ENCODE results near the gene DUSP1.

DNA sequence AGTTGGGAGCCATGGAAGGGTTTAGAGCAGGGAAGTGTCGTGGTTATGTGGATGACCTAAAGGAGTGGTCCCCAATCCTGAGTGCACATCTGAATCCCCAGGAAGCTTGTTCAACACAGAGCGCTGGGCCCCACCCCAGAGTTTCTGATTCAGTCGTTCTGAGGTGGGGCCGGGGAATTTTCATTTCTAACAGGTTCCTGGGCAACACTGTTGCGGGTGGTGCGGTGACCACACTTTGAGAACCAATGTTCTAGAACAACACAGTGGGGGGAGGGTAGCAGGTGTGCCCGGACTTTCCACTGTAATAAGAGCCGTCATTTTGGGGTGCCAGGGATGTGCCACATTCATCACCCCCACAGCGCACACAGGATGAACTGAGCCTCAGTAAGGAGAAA lies 39.3 kb downstream of the DUSP1 start:
- TF ChIP-seq KDM5A (IDR thresholded peaks at IDR 0.05; ENCODE audit: borderline replicate concordance, low read length), result no peak
- no peak for TF ChIP-seq ZBTB21 (CRISPR knock-in tag; IDR thresholded peaks at IDR 0.05)
